22Rv1 (cell line): ENCODE measurements around the gene TMEM269.

Experiments used
- H3K27ac ChIP-seq: fragments of 450-650 bp; 2 replicates; pipeline ENCODE4 v1.5.1; 2017
- ZFX ChIP-seq: fragments of 450-650 bp; IDR thresholded peaks from 2 replicates; pipeline ENCODE4 v1.6.1; 2017; ENCODE audit warnings: antibody characterized with exemption, borderline replicate concordance
- TF ChIP-seq, protein P1 (sequence below): fragments of 450-650 bp; IDR thresholded peaks from 2 replicates; pipeline ENCODE4 v1.5.1; 2017; ENCODE audit warnings: mild to moderate bottlenecking

TMEM269 gene

DNA sequence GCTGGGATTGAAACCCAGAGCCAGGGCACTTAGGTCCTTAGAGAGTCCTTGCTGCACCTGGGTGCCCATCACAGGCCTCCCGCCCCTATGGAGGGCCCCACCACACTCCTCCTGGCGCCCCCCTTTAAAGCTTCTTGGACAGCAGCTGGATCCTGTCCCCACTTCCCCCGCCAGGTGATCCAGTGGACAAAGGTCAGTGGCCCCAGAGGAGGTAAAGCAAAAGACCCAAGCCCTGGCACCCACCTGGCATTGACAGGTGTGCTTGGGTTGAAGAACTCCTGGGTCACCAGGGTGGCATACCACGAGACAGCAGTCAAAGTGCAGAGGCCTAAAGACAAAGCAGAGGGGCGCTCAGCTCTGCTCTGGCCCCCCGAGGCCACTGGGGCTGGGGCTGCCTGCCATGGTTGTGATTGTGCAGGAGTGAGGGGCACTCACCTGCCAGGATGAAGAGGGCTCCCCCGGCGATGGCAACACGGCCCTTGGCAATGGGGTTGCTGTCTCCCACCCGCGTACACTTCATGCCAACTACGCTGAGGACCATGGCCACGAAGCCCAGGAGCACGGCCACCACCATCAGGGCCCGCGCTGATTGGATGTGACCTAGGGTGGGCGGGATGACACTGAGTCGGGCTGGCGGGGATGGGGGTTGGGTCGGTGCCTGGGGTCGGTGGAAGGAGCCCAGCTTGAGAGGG lies 46.7 kb upstream of the TMEM269 start:
- H3K27ac ChIP-seq = no peak overlapping the region
- TF ChIP-seq, protein P1, sequence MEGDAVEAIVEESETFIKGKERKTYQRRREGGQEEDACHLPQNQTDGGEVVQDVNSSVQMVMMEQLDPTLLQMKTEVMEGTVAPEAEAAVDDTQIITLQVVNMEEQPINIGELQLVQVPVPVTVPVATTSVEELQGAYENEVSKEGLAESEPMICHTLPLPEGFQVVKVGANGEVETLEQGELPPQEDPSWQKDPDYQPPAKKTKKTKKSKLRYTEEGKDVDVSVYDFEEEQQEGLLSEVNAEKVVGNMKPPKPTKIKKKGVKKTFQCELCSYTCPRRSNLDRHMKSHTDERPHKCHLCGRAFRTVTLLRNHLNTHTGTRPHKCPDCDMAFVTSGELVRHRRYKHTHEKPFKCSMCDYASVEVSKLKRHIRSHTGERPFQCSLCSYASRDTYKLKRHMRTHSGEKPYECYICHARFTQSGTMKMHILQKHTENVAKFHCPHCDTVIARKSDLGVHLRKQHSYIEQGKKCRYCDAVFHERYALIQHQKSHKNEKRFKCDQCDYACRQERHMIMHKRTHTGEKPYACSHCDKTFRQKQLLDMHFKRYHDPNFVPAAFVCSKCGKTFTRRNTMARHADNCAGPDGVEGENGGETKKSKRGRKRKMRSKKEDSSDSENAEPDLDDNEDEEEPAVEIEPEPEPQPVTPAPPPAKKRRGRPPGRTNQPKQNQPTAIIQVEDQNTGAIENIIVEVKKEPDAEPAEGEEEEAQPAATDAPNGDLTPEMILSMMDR = no peak
- no peak for TF ChIP-seq ZFX

DNA sequence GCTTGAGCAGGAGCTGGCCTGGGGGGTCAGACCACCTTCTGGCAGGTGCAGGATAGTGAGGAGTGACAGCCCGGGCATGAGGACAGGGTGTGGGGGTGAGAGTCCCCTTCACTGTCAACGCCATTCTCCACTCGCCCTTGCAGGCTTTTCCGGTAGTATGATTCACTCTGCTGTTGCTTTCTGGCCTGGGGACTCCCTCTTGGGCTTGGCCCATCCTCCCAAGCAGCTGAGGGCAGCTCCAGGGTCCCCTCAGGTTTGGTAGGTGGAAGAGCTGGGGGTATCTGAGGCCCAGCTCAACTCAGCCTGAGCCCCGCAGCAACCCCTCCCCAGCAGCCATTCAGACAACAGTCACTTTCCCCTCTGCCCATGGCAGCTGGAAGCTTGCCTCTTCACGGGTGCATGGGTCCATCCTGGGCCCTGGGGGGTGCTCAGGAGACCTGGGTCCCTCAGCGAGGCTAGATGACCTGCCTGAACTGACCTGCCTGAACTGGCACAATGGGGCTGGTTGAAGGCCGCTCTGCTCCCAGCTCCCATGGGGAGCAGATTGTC lies 46.0 kb upstream of the TMEM269 start:
- TF ChIP-seq ZFX = no peak
- TF ChIP-seq, protein P1 = no peak

DNA sequence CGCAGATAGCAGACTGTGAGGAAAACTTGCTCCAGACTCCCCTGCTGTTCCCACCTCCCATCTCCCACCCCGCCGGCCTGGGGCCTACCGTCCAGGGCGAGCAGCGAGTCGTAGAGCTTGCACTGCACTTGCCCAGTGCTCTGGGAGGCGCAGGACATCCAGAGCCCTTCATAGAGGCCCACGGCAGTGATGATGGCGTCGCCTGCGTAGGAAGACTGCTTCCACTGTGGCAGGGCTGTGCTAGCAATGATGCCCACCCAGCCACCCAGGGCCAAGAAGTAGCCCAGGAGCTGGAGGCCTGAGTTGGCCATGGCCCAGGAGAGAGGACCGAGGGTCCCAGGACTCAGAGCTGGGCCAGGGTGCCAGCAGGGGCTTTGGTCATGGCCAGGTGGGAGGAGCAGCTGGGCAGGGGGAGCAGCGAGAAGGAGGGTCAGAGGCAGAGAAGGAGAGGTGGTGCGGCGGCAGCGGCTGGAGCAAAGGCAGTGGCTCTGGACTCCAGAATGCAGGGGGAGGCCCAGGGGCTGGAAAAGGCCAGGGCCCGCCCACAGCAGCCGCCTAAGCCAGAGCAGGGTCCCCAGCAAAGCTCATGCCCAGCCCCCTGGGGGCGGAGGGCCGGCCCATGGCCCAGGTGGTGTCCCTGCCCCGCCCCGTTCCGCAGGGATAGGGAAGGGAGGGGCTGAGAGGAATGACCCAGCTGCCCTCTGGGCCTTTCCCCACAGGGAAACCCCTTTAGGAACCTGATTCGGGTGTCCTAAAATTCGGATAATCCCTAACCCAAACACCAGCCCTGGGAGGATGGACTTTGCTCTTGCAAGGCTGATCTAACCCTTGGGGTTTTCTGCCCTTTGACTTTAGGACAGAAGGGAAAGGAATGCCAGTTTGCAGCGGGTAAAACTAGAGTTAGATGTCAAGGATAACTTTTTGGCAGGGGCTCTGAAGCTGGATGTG lies 44.8 kb upstream of the TMEM269 start, which contains the start of gene CLDN19:
Gene CLDN19, minus strand, starts transcription at position 484 of the 948 bp plus-strand sequence. Its CDS starts 173 bp downstream, at position 311.
- no peak within 1 kb of the TSS for H3K27ac ChIP-seq
- TF ChIP-seq, protein P1 = no peak
- TF ChIP-seq ZFX = no peak

More for the DNA sequence above, 46.0 kb upstream of the TMEM269 start:
- H3K27ac ChIP-seq = no peak overlapping the region

DNA sequence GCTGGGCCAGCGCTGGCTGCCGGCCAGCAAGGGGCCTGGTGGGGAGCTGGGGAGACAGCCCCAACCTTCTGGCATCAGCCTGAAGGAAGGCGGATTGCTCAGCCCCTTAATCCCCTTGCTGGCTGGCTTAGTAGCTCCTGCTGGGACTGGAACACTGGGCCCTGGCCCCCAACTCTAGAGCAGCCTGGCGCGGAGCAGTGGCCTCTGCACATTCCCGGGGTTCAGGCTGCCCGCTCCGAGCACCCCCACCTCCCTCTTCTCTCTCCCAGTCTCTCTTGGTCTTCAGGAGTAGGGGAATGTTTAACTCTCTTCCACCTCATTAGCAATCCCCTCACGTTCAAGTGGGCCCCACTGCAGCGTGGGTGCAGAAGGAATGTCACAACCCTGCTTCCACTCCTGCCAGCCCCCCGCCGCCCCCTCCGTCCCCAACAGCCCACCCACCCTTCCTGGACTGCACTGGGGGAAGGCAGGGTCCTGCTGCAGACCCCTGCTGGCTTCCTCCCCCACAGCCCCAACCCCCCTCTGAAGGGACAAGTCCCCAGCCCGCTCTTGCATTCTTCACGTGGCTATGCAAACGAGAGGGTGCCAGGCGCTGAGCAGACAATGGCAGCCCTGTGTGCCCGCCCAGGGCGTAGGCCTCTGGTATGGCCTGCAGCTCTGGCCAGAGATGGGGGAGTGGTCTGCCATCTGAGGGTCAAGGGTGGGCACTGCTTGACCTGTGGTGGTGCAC lies 43.8 kb upstream of the TMEM269 start:
- TF ChIP-seq, protein P1 = no peak
- no peak for TF ChIP-seq ZFX
- no peak overlapping the region for H3K27ac ChIP-seq

DNA sequence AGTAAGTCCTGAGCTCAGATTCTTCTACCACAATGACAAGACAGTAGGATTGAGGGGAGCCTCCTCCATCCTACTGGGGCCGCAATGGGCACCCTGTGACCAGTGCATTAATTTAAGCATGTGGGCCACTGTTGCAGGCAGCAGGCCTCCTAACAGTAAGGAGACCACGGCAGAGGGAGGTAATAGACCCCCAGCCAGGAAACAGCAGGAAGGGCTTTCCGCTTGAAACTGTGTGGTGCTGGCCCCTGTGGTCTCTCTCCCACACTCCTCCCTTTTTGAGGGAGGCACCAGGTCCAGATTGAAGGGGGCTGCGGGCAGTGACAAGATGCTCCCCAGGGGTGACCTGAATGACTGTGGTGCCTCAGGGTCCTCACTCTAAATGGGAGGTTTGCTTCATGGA lies 43.1 kb upstream of the TMEM269 start:
- no peak overlapping the region for H3K27ac ChIP-seq

DNA sequence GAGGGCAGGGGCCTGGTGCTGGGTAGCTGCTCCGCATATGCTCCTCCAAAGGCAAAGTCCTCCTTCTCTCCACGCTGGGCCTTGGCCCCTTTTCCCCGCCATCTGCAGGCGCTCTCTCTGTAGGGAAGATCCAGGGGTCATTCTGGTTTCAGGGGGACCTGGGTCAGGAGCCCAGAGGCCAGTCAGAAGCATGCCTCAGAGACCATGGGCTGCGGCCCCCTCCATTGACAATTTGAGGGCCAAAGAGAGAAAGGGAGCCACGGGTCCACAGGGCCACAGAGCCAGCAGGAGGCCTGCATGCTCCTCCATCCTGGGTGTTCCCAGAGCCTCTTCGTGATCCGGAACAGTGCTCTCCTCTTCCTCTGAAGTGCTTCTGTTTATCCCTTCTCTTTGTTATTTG lies 42.6 kb upstream of the TMEM269 start:
- TF ChIP-seq, protein P1 = no peak
- no peak for TF ChIP-seq ZFX
- no peak overlapping the region for H3K27ac ChIP-seq

More for the DNA sequence above, 43.1 kb upstream of the TMEM269 start:
- no peak for TF ChIP-seq ZFX
- TF ChIP-seq, protein P1 = no peak
